ENCODE data around the gene FGF22.
"Not testable (repeated sequence)": the region's sequence is repeated elsewhere in the genome, so short reads cannot be mapped to it uniquely, and the experiment has no call there.

The FGF22 gene

DNA sequence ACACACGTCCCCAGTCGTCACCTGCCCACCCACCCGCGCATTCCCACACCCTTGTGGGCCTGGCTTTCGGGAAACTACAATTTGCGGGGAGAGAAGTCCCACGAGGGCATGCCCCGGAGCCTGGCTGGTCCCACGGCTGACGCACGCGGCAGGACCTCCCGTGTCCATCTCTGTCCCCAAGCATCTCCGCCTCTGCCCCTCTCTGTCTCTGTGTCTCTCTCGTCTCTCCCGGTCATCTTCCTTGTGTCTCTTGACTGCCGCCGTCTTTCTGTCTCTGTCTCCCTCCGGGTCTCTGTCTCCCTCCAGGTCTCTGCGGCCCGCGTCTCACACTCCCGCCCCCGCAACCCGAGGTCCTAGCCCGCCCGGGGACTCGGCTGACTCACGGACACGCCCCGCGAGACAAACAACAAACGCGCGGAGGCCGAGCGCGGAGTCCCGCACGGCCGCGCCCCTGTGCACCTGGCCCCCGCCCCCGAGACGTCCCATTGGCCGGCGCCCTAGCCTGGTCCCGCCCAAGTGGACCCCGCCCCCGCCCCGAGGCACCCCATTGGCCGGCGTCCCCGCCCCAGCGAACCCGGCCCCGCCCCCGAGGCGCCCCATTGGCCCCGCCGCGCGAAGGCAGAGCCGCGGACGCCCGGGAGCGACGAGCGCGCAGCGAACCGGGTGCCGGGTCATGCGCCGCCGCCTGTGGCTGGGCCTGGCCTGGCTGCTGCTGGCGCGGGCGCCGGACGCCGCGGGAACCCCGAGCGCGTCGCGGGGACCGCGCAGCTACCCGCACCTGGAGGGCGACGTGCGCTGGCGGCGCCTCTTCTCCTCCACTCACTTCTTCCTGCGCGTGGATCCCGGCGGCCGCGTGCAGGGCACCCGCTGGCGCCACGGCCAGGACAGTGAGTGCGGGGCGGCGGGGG lies at the start of gene FGF22:
TSS of gene FGF22 (plus strand) at position 627 of the 908 bp plus-strand sequence. CDS start at position 674, 47 bp downstream.
- DNase-seq: peak; percentile 69

DNA sequence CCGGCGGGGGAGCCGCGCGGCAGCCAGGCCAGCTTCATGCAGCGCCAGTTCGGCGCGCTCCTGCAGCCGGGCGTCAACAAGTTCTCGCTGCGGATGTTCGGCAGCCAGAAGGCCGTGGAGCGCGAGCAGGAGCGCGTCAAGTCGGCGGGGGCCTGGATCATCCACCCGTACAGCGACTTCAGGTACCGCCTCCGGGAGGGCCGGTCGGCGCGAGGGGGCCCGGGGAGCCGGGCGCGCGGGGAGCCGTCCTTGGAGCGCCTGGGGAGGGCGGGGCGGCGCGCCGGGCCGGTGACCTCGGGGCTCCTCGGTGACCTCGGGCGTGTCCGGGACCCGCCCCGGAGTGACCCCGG lies 49.3 kb upstream of the FGF22 start:
- no peak for DNase-seq

DNA sequence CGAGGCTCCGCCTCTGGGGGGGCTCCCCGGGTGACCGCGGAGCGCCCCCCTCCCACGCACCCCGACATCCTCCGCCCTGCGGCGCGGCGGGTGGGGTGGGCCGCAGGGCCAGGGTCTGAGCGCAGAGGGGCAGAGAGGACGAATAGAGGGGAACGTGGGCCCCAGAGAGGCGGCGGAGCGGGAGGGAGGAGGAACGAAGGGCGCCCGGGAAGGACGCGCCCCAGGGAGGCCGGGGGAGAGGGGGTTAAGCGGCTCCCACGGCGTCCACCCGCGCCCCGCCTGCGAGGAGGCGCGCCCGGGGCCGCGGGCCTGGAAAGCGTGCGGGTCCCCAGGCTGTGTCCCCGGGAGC lies 49.0 kb upstream of the FGF22 start:
- no peak for DNase-seq

DNA sequence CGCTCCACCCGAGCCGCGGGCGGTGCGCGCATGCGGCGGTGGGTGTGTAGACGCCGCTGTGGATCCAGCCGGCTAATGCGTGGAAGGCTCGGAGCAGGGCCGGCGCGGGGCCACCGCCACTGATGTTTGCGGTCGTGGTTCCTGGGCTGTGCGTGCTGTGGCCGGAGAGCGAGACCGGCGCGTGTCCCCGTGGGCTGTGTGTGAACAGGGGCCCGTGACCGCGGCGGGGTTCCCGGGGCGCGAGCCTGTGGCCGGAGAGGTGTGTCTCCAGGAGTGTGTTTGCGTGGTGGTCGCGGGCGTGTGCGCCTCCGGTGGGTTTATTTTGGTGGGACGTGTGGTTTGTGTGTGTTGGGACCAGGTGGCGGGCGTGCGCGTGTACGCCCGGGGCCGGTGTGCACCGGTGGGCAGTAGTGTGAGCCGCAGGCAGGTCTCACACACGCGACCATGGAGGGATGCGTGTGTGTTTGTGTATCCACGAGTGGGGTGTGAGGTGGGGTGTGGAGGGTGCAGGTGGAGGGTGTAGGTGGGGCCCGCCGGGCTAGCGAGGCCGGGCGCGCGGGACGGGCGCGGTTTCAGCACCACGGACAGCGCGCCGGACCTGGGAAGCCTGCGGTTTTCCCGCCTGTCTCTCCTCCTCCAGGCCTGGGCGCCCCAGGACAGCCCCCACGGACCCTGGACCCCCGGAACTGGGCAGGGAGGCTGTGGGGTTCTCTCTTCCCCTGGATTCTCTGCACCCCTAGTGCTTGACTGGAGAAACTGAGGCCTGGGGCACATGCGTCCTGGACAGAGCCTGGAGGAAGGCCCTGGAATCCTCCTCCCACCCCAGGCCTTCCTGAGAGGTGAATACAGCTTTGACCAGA lies 48.4 kb upstream of the FGF22 start:
- DNase-seq: no peak

DNA sequence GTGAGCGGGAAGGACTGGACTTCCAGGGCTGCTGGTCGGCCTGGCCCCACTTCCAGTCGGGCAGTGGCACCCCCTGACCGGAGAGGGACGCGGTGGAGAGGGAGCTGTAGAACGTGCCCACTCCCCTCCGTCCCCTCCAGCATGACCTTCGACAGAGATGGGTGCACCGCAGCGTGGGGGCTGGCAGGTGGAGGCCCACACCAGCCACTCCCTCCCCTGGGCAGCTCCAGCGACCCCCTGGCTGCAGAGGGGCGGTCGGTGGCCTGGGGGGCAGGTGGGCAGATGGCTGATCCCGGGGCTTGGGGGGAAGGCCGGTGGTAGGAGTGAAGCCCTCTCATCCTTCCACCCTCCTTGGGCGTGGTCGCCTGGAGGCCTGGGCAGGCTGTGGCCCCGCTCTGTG lies 47.6 kb upstream of the FGF22 start:
- no peak for DNase-seq

DNA sequence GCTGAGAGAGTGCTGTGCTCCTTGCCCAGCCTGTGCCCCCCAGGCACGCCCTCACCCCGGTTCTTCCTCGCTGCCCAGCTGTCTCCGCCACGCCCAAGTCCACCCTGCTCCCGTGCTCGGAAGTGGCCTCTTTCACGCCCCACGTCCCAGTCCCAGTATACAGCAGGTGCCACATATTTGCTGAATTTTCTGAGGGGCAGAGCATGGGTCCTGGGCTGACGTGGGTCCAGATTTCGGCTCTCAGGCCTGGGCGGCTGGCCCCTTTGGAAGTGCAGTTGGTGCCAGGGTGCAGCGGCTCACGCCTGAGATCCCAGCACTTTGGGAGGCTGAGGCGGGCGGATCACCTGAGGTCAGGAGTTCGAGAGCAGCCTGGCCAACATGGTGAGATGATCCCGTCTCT lies 46.6 kb upstream of the FGF22 start:
- DNase-seq: no peak

DNA sequence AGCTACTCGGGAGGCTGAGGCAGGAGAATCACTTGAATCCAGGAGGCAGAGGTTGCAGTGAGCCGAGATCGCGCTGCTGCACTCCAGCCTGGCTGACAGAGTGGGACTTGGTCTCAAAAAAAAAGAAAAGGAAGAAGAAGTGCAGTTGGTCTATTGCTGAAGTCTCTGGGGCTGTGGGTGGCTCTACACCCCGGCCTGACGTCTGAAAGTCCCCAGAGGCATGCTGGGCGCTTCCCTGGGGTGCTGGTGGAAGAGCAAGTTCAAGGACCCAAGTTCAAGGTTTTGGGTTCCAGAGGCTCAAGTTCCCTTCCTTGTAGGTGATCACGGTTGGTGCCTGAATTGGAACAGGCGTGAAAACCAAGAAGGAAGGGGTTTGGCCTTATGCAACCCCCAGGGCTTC lies 46.2 kb upstream of the FGF22 start:
- no peak for DNase-seq

DNA sequence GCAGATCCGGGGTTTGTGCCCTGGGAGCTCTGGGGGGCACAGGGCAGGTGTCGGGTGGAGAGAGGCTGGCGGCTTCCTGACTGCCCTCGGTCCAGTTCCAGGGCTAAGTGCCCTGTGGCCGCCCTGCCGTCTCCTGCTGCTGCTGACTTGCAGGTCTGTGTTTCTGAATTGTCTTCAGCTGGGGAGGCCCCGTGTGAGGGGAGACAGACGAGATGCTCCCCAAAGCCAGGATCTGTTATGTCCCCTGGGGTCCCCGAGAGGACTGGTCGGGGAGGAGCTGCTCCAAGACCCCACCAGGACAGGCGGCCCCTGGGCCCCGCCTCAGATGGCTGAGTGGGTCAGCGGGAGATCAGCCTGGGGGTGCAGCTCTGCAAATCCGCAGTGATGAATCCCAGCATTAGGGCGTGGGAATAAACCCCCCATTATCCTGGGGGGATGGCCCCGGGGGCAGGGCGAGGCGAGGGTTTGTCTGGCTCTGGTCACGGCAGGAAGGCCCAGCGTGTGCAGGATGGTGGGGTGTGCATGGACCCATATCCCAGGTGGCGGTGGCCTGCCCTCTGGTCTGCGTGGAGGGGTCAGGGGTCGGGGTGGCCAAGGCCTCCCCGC lies 45.3 kb upstream of the FGF22 start:
- no peak for DNase-seq

DNA sequence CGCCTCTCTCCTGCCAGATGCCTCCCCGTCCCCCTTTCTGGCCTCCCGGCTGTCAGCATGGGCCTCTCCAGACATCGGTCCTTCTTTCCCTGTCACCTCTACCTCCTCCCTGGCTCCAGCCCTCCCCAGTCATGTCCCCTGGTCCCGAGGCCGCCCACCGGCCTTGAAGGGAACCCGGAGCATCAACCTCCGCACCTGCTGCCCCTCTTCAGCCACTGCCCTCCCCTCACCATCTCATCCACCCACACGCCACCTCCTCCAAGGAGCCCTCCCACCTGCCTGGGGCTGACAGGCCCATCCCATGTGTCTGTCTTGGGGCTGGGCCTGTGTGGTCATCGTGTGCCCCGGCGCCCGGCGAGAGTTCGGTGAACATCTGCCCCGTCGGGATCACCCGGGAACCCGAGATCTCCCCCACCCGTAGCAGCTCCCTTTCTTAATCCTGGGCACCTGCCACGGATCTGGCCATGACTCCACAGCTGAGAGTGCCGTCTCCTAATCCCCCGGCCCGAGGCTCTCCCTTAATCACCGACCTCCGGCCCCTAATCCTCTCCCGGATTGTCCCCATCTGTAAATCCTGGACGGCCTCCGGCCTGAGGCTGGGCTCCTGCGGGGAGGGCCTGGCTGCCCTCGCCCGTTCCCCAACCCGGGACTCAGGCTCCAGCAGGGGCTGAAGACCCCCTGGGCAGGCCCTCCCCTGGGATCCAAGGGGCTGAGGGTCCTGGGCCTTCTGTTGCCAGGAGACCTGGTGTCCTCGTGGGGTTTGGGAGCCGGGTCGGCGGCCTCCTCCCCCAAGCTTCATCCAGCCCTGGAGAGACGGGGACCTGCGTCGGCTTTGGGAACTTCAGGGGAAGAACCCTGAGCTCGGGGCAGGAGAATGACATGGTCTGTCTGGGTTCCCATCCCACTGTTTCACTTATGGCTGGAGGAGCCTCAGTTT lies 44.1 kb upstream of the FGF22 start:
- DNase-seq: no peak

DNA sequence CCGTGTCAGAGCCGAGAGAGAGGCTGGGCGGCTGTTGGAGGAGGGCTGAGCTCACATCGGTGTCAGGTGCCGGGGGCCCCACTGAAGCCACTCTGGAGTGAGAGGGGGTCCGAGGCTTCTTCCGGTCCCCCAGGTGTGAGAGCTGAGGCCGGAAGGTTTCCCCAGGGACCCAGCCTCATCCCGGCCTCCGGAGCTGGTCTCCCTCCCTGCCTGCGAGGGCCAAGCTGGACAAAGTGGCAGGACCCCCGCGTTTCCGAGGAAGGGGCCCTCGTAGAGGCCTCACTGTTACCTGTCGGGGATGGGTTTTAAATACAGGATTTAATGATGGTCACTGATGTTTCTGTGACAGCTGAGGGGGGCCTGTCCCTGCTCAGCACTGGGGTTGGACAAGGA lies 43.4 kb upstream of the FGF22 start:
- no peak for DNase-seq

DNA sequence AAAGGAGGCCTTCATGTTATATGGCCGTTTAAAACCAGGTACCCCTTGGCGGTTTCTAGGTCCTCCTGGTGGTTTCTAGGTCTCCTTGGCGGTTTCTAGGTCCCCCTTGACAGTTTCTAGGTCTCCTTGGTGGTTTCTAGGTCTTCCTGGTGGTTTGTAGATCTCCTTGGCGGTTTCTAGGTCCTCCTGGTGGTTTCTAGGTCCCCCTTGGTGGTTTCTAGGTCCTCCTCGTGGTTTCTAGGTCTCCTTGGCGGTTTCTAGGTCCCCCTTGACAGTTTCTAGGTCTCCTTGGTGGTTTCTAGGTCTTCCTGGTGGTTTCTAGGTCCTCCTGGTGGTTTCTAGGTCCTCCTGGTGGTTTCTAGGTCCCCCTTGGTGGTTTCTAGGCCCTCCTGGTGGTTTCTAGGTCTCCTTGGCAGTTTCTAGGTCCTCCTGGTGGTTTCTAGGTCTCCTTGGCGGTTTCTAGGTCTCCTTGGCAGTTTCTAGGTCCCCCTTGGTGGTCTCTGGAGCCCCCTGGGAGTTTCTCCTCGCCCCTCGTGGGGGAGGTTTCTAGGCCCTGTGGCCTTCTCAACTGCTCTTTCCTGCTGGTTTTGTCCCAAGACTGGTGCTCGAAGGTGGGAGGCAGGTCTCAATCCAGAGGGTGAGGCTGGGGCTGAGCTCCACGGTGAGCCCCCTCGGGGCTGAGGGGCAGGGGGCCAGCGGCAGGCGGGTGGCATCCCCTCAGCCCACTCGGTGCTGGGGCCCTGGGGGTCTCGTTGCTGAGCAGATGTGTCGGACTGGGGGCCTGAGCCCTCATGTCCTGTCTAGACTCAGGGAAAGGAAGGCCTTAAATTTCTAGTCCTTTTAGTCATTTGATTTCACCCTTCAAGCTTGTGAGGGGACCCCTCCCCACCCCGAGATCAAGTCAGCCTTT lies 42.0 kb upstream of the FGF22 start:
- no peak for DNase-seq

DNA sequence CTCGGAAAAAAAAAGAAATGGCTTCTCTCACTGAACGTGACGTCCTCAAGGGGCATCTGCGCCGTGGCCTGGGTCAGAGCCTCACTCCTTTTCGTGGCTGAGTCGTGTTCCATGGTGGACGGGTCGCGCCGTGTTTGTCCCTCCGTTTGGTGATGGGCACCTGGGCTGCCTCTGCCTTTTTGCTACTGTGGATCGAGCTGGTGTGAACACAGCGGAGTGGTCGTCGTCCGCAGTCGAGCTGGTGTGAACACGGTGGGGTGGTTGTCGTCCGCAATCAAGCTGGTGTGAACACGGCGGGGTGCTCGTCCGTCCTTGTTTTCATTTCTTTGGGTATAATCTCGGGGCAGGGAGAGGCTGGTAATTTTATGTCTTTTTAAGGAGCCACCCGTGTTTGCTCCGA lies 38.4 kb upstream of the FGF22 start:
- DNase-seq: no peak

DNA sequence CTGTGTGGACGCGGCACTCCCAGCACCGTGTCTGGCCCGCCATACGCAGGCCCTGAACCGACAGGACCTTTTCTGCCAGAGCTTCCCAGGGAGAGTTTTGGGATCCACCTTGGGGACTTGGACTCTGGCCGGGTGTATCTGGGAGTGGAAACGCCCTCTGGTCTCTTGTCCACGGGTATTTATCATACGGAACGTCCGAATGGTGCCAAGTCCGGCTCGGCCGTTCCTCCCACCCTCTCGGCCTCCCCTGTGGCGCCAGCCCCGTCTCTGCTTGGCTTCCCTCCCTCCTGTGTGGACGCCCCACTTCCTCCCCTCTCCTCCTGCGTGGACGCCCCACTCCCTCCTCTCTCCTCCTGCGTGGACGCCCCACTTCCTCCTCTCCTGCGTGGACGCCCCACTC lies 37.9 kb upstream of the FGF22 start:
- no peak for DNase-seq

DNA sequence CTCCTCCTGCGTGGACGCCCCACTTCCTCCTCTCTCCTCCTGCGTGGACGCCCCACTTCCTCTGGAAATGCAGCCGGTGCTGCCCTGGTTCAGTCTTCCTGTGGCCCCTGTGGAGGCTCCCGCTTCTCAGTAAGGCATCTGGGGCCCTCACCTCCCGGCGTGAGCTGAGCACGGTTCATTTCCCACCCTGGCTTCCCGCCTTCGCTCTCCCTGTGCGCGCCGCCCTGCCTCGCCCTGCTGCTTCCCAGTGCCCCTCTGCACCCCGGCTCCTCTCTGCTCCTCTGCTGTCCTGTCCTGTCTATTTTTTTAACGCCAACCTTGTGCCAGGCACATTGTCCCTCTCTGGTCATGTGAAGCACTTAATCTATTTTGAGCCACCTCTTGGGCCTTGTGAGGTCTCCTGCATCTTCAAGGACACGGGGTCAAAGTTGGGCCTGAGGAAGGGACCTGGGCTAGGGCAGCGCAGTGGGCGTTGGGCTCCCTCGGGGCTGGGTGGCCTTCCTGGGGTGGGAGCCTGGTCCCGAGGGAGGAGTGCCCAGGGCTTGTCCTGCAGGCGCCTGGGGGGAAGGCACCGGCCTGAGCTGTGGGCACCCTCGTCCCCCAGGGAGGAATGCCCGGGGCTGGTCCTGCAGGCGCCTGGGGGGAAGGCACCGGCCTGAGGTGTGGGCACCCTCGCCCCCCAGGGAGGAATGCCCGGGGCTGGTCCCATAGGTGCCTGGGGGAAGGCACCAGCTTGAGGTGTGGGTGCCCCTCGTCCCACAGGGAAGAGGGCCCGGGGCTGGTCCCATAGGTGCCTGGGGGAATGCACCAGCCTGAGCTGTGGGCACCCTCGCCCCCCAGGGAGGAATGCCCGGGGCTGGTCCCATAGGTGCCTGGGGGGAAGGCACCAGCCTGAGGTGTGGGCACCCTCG lies 37.0 kb upstream of the FGF22 start:
- no peak for DNase-seq

DNA sequence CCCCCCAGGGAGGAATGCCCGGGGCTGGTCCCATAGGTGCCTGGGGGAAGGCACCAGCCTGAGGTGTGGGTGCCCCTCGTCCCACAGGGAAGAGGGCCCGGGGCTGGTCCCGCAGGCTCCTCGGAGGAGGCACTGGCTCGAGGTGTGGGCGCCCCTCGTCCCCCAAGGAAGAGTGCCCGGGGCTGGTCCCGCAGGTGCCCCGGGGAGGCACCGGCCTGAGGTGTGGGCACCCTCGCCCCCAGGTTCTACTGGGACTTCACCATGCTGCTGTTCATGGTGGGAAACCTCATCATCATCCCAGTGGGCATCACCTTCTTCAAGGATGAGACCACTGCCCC lies 36.4 kb upstream of the FGF22 start:
- not testable (repeated sequence) for DNase-seq

DNA sequence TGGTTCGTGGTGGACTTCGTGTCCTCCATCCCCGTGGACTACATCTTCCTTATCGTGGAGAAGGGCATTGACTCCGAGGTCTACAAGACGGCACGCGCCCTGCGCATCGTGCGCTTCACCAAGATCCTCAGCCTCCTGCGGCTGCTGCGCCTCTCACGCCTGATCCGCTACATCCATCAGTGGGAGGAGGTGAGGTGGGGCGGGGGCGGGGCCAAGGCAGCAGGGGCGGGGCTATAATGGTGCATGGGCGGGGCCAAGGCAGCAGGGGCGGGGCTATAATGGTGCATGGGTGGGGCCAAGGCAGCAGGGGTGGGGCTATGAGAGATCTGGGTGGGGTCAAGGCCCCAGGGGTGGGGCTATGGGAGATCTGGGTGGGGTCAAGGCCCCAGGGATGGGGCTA lies 35.9 kb upstream of the FGF22 start:
- not testable (repeated sequence) for DNase-seq

DNA sequence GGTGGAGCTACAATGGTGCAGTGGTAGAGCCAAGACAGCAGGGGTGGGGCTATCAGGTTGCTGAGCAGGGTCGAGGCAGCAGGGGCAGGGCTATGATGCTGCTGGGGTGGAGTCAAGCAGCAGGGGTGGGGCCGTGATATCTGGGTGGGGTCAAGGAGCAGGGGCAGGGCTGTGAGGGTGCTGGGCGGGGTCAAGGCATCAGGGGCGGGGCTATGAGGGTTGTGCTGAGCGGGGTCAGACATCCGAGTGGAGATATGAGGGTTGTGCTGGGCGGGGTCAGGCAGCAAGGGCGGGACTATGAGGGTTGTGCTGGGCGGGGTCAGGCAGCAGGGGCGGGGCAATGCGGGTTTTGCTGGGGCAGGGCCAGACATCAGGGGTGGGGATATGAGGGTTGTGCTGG lies 35.3 kb upstream of the FGF22 start:
- DNase-seq: no peak

DNA sequence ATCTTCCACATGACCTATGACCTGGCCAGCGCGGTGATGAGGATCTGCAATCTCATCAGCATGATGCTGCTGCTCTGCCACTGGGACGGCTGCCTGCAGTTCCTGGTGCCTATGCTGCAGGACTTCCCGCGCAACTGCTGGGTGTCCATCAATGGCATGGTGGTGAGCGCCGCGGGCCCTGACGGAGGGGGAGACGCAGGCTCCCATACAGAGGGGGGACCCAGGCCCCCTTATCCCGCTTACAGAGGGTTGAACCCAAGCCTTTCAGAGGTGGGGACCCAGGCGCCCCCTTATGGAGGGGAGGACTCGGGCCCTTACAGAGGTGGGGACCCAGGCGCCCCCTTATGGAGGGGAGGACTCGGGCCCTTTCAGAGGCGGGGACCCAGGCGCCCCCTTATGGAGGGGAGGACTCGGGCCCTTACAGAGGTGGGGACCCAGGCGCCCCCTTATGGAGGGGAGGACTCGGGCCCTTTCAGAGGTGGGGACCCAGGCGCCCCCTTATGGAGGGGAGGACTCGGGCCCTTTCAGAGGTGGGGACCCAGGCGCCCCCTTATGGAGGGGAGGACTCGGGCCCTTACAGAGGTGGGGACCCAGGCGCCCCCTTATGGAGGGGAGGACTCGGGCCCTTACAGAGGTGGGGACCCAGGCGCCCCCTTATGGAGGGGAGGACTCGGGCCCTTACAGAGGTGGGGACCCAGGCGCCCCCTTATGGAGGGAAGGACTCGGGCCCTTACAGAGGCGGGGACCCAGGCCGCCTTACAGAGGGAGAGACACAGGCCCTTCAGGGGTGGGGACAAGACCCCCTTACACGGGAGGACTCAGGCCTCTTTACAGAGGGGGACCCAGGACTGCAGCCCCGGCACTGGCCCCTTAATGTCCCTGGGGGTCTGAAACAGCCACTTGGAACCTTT lies 34.4 kb upstream of the FGF22 start:
- DNase-seq: not testable (repeated sequence)
